Mesothelial cell of epicardium (in vitro differentiated cells): ENCODE measurements around the gene FRMPD1. TPM values are rescaled to one million over a fixed set of nuclear protein-coding genes. Genes with fewer than 3 reads are reported as not detected.

Source experiments
- DNase-seq, 2 experiments: peaks; one replicate each; pipeline ENCODE4 v3.0.0; 2021; ENCODE audit warnings: low spot score in 2 of 2; ENCODE audit not compliant: unreplicated experiment in 2 of 2
- H3K27ac Mint-ChIP-seq: 2 replicates; pipeline ENCODE4 v1.8.0; 2021; ENCODE audit warnings: mixed read lengths
- H3K27me3 Mint-ChIP-seq: 2 replicates; pipeline ENCODE4 v1.8.0; 2021; ENCODE audit warnings: low read depth, mixed read lengths
- H3K36me3 Mint-ChIP-seq: 2 replicates; pipeline ENCODE4 v1.8.0; 2021; ENCODE audit warnings: mixed read lengths
- H3K4me1 Mint-ChIP-seq: 2 replicates; pipeline ENCODE4 v1.8.0; 2021; ENCODE audit warnings: mixed read lengths
- H3K4me3 Mint-ChIP-seq: 2 replicates; pipeline ENCODE4 v1.8.0; 2021; ENCODE audit warnings: mild to moderate bottlenecking, moderate library complexity, mixed read lengths
- H3K9me3 Mint-ChIP-seq: 2 replicates; pipeline ENCODE4 v1.8.0; 2021; ENCODE audit warnings: mixed read lengths
- total RNA-seq: library from RNA; stranded (reverse); gene quantifications from 3 replicates; pipeline ENCODE4 v1.2.1, GENCODE V29; 2021
- TF ChIP-seq, protein P1 (sequence below): fragments of 200-600 bp; sonication (generic); IDR thresholded peaks from one replicate; pipeline ENCODE4 v1.5.0; 2021; ENCODE audit warnings: antibody characterized with exemption; ENCODE audit not compliant: unreplicated experiment

Gene FRMPD1
- total RNA-seq, 1 donor from 2014 or later: 0.45 TPM

DNA sequence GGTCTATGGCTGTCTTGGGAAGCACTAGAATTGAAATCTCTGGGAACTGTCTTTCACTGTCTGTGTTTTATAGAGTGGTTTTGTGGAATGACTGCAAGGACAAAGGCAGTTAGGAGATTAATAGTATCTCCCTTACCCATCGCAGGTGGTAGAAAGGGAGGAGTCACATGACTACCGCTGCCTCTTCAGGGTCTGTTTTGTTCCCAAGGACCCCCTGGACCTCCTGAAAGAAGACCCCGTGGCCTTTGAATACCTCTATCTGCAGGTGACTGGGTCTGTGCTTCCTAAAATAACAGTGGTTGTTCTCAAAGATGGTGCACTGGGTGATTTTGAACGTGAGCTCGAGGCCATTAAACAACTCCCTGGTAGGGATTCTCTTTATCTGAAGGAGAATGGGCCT, 80.1 kb downstream of the FRMPD1 start:
- H3K9me3 Mint-ChIP-seq: no peaks in the 10 kb centered on the region
- H3K27ac Mint-ChIP-seq: no peak overlapping the region
- TF ChIP-seq, protein P1, sequence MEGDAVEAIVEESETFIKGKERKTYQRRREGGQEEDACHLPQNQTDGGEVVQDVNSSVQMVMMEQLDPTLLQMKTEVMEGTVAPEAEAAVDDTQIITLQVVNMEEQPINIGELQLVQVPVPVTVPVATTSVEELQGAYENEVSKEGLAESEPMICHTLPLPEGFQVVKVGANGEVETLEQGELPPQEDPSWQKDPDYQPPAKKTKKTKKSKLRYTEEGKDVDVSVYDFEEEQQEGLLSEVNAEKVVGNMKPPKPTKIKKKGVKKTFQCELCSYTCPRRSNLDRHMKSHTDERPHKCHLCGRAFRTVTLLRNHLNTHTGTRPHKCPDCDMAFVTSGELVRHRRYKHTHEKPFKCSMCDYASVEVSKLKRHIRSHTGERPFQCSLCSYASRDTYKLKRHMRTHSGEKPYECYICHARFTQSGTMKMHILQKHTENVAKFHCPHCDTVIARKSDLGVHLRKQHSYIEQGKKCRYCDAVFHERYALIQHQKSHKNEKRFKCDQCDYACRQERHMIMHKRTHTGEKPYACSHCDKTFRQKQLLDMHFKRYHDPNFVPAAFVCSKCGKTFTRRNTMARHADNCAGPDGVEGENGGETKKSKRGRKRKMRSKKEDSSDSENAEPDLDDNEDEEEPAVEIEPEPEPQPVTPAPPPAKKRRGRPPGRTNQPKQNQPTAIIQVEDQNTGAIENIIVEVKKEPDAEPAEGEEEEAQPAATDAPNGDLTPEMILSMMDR: no peak
- H3K27me3 Mint-ChIP-seq: peaks cover 36% of the 10 kb centered on the region
- H3K4me1 Mint-ChIP-seq: peaks cover 7% of the 10 kb centered on the region
- no peak for DNase-seq
- no peaks in the 10 kb centered on the region for H3K36me3 Mint-ChIP-seq
- H3K4me3 Mint-ChIP-seq: no peak overlapping the region

GRCh38 chr9:37732086-37732741, 81.5 kb downstream of the FRMPD1 start:
- no peak for DNase-seq
- Mint-ChIP-seq H3K4me1 (peaks cover 7% of the 10 kb centered on the region), H3K27ac (no peak overlapping the region), H3K9me3 (no peaks in the 10 kb centered on the region), H3K4me3 (no peak overlapping the region), H3K36me3 (no peaks in the 10 kb centered on the region), H3K27me3 (peaks cover 39% of the 10 kb centered on the region)
- TF ChIP-seq, protein P1: no peak

- Mint-ChIP-seq H3K4me1 (peaks cover 7% of the 10 kb centered on the region), H3K36me3 (no peaks in the 10 kb centered on the region), H3K27me3 (peaks cover 42% of the 10 kb centered on the region), H3K4me3 (no peak overlapping the region), H3K9me3 (no peaks in the 10 kb centered on the region), H3K27ac (no peak overlapping the region)
- no peak for DNase-seq
- TF ChIP-seq, protein P1: no peak
Measured at GRCh38 chr9:37732952-37733351, 82.2 kb downstream of the FRMPD1 start.

DNA sequence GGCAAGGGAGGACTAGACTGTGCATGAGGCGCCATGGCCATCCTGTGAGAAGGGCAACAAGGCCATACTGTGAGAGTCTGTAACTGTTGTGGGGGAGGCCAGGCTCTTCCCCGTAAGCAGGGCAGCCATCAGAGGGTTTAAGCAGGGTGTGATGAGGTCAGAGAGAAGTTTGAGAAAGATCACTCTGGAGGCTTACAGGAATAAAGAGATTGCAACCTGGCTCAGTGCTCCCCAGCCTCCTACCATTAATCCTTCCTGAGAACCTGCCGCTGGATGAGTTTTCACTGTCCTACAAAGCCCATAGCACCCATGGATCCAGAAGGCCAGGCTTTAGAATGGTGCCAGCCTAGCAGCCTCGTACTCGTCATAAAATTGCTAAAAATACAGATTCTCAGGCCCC, 88.5 kb downstream of the FRMPD1 start:
- TF ChIP-seq, protein P1: no peak
- no peaks in the 10 kb centered on the region for H3K9me3 Mint-ChIP-seq
- no peaks in the 10 kb centered on the region for H3K4me1 Mint-ChIP-seq
- DNase-seq: no peak
- H3K4me3 Mint-ChIP-seq: no peak overlapping the region
- H3K36me3 Mint-ChIP-seq: no peaks in the 10 kb centered on the region
- H3K27ac Mint-ChIP-seq: no peak overlapping the region
- H3K27me3 Mint-ChIP-seq: peaks cover 24% of the 10 kb centered on the region

GRCh38 chr9:37740128-37740527, 89.4 kb downstream of the FRMPD1 start:
- Mint-ChIP-seq H3K4me3 (no peak overlapping the region), H3K36me3 (no peaks in the 10 kb centered on the region), H3K9me3 (no peaks in the 10 kb centered on the region), H3K4me1 (no peaks in the 10 kb centered on the region), H3K27me3 (peaks cover 21% of the 10 kb centered on the region), H3K27ac (no peak overlapping the region)
- no peak for DNase-seq
- TF ChIP-seq, protein P1: no peak
